GM21515 (cell line): ENCODE measurements around the gene NCOA7.
A peak's percentile ranks its signal among the peaks of the same experiment; 100 is the strongest.

Source experiments
- ATAC-seq: cut with Tn5 transposase; IDR thresholded peaks from one replicate; pipeline ENCODE4 v1.9.1; 2021; ENCODE audit not compliant: unreplicated experiment

Gene NCOA7

DNA sequence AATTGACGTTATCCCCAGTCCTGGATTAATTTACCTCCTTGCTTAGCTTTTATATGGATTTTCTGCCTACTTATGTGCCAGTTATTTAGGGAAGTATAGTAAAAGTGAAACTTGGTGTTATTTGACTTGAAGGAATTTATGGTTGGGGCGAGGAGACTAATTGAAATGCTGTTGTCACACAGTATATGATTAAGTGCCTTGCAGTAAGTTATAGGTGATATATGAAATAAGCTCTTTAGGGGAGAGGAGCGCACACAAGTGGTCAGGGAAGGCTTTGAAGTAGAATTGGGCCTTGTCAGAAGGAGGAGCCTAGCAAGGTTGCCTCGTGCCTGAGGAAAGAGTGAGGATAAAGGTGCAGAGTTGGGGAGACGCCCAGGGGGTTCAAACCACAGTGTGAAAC lies 20.5 kb downstream of the NCOA7 start:
- ATAC-seq, result no peak

DNA sequence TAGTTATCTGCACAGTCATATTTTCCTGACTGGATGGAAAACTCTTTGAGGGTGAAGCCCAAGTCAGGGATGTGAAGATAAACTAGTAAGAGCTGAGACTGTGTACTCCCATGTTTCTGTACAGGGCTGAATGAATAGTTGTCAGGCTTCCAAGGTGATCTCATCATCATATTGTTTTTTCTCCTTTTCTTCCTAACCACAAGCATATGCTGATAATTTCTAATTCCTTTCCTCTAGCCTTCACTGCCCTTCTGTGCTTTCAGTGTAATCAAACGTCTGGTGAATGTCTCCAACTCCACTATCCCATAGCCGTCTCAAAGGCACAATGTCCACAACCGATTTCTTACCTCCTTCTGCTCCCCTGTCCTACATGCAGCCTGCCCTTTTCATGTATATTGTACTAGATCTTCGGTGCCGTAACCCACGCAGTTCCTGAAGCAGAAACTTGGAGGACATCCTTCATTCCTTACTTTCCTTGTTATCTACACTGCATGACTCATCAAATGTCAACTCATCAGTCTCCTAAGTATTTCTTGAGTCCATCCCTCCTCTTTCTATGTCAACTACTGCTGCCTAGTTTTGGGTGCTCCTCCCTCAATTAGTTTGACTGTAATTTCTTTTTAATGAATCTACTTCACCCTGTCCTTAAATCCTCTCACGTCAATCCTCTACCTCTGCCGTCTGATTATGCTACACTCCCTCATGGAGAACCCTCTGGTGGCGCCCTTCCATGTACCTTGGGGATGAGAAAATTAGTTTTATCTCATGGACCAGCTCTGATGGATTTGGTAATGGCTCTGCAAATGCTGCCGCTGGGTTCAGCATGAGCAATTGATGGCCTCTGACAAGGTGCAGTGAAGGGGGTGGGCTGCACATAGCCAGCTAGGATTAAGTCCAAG lies 21.9 kb downstream of the NCOA7 start:
- no peak for ATAC-seq

DNA sequence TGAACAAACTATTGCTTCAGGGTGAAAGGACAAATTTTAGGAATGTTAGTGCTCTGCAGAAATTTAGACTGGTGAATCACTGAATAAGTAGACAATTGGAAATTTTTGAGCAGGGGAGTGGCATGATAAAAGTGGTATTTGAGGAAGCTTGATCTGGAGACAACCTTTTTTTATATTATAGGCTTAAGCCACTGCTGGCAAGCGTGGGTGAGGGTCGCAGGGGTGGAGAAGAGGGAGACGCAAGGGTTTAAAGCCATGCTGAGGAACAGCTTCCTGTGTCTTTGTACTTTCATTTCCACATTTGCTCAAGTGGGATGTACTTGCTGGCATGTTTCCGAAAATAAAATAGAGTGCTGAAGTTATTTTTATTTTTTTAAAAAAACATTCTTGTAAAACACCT lies 23.7 kb downstream of the NCOA7 start:
- ATAC-seq, result no peak

DNA sequence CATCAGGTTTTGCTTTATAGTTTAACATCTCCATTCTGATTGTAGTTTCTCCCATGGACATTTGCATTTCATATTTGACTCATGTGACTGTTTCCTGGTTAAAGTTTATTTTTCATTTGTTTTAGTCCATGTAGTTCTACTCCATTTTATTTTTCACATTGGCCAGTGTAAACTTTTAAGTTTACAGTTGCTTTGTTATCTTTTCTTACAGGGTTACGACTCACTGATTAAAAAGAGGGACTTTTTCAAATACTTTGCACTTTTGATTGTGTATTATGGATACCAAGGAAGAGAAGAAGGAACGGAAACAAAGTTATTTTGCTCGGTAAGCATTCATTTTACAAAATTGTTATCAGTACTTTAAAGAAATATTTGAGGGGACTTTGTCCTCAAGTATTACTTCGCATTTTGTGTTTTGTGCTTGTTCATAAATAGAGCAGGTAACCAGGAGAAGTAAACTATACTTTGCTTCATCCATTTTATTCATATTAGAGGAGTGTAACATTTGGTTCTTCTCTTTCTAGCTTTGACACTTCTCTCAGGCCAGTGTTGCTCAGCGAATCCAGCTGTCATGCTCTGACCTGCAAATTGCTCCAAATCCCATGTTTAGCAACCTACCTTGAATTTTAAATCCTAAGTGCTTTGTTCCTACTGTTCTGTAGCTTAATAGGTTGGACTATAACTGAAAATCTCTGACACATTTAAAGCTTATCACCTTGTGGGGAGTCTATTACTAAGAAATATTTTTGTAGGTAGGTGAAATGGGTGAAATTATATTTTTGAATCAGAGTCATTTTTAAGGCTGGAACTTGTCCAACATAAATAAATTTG lies 24.5 kb downstream of the NCOA7 start:
- ATAC-seq, result no peak

DNA sequence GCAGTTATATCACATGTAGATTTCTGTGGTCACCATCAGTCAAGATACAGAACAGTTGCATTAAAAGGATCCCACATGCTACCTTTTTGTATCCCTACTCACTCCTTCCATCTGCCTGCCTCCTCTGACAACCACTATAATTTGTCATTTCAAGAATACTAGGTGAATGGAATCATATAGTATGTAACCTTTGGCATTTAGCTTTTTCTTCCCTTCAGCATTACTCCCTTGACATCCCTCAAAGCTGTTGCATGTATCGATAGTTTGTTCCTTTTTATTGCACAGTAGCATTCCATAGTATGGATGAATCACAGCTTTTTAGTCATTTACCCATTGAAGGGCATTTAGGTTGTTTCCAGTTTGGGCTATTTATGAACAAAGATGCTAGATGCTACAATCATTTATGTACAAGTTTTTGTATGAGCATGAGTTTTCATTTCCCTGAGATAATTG lies 26.1 kb downstream of the NCOA7 start:
- no peak for ATAC-seq

DNA sequence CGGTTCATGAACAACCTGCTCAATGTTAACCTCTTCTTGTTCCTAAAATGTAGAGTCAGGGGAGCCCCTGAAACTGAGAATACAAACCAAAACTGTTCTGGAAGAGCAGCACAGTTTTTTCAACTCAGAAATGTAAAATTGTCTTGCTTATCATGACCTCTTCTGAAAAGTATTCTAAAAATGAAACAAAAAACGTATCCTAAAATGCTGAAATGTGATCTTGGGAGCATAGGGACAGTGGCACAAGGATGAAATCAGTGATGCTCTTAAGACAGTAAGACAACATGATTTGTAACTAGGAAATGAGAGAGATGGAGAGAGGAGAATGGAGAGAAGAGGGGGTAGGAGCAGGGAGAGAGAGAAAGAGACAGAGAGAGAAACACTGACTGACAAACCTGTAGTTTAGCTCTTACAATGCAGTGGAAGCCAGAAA lies 27.5 kb downstream of the NCOA7 start:
- ATAC-seq, result peak; percentile 55

DNA sequence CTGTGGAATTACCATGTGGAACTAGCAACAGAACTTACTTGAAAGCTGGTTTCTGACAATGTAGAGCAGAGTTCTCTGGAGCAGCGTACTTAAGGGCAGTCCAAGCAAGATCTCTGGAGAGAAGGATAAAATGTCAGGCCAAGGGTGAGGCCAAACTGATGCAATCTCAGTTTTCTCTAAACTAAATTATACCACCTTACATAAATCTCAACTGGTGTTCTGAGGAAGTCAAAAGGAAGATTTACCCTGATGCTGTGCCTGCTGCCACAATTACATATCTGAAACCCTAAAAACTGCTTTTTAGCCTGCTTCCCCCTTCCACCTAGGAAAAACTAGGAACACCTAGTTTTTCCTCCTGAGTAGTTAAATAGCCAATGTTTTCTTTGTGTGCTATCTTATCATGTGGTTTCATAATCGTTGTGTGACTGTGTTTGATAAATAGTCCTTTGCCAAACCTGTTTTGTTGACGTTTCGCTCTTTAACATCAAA lies 28.1 kb downstream of the NCOA7 start:
- no peak for ATAC-seq

DNA sequence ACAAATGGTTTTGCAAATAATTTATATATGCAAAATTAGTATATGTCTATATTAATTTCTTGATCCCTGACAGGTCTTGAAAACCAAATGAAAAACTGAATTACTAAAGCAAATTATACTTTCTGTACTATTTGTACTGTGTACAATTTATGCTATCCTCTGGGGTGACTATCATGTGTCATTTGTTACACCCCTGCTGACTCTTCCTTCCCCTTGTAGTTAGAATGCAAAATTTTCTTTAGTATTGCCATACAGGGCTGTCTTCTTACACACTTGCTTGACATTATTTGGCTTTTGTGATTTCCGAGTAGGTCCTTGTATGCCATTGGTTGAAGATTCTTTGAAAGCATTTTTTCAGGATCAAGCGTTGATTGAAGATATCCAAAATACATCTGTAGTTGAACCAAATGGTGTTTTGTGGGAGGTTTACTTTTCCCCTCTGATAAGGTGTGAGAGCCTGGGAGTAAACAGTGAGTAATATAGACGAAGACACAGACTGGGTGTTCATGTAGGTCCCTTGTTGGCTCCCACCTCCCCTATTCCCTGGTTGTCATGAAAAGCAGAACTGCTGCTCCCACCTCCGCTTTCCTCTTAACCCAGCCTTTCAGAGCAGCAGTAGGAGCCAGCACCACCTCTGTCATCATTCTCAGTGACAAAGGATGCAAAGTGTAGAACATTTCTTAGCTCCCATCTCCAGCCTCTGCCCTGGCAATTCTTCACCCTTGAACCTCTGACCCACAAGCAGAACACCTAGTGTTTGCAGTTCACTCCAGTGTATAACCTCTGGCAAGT lies 29.0 kb downstream of the NCOA7 start:
- ATAC-seq, result no peak

DNA sequence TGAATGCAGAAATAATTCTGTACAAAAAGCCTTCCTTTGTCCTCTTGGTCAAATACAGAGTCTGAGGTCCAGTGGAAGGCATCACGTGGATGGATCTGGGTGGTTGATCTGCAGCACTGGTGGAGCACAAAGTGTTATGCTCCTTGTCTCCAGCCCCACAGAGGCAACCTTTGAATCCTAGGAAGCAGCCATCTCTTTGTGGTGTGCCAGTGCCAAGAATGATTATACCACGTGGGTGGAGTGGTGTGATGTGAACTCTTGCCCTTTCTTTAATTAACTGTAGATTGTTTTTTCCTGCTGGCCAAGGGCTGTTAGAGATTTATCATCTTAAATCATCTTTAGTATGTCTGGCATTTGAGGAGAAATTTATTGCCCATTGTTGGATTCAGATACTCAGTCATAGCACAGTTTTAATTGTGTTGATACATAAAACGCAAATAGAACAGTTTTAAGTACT lies 31.1 kb downstream of the NCOA7 start:
- no peak for ATAC-seq

DNA sequence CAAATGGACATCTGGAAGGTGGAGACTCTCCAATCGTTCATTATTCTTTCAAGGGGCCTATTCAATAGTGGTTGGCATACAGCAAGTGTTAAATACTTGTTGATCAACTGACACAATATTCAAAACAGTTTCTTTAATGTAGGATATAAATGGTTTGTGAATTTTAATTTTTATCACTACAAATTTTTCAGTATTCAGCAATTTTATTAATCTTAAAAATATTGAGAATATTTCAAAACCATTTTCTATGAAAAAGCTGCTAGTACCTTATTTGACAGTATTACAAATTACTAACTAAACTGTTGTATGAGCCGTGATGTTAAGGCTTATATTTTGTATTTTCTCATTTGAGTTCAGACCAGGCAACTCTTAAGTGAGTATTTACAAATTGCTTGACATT lies 32.4 kb downstream of the NCOA7 start:
- ATAC-seq, result no peak

DNA sequence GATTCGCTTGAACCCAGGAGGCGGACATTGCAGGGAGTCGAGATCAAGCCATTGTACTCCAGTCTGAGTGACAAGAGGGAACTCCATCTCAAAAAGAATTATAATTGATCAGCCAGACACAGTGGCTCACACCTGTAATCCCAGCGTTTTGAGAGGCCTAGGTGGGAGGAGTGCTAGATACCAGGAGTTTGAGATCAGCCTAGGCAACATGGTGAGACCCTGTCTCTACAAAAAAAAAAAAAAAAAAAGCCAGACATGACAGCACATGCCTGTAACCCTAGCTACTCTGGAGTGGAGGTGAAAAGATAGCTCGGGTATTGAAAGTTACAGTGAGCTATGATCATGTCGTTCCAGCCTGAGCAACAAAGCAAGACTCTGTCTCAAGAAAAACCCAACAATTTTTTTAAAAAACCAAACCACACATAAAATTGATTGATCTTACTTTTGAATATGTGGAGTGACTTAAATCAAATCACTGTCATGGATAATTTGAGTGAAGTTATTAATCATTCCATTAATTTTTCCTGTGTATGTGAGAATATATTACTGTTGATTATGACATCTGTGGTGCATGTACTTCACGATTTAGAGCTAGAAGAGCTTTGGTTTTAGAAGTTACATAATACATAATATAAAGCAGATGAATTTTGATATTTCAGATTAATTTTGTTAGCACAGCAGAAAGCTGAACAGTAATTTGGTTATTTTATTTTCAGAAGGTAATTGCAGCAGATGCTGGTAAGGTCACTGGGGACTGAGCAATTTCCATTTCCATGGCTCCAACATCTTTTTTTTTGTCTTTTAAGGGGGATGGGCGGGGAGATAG lies 34.4 kb downstream of the NCOA7 start:
- no peak for ATAC-seq

DNA sequence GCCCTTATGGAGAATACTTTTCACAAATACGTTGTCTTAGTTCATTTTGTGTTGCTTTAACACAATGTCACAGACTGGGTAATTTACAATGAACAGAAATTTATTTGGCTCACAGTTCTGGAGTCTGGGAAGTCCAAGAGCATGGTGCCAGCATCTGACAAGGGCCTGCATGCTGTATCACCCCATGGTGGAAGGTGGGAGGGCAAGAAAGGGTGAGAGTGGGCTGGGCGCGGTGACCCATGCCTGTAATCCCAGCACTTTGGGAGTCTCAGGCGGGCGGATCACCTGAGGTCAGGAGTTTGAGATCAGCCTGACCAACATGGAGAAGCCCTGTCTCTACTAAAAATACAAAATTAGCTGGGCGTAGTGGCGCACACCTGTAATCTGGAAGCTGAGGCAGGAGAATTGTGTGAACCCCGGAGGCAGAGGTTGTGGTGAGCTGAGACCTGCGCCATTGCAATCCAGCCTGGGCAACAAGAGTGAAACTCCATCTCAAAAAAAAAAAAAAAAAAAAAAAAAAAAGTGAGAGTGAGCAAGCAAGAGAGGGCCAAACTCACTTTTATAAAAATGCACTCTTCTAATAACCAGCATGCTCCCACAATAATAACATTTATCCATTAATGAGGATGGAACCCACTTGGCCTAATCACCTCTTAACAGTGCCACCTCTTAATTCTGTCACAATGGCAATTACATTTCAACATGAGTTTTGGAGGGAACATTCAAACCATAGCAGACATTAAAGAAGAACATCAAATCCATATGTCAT lies 36.1 kb downstream of the NCOA7 start:
- ATAC-seq, result no peak

DNA sequence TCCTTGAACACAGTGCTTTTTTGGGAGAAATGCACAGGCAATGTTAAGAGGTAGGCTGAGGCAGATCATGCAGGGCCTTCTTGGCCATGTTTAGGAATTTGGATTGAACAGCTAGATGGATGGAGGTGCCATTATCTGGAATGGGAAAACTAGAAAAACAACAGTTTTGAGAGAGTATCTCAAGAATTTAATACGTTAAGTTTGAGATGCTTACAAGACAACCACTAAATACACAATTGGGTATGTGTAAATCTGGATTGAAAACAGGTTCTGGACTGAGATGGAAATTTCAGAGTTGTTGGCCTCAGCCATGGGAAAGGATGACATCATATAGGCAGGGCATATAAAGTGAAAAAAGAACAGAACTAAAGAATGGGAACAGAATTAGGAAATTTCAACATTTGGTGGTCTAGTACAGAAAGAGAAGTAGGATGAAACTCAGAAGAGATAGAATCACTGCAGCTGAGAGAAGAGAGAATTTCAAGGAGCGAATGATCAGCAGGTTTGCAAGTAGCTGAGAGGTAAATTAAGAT lies 37.1 kb downstream of the NCOA7 start:
- no peak for ATAC-seq

DNA sequence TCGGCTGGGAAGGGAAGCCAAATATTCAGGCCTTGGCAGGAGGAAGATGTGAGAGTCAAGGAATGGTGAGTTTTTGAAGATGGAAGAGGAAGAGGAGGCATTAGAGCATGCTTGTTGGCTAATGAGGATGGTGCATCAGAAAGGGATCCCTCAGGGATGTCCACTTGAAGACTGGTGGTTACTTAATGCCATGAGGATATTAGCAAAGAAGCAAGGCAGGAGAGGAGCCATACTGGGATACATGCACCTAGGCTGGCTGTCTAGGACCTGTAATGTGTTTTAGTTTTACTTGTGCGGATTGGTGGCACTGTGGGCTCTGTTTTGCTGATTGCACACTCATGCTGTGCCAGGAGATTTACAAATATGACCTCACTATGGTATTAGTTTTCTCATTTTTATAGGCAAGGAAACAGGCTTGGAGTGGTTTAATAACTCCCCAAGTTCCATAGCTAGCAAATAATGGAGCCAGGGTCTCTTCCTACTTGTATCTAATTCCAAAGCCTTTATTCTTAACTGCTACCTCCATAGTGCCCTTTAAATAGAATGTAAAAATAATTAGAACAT lies 37.8 kb downstream of the NCOA7 start:
- ATAC-seq, result no peak

DNA sequence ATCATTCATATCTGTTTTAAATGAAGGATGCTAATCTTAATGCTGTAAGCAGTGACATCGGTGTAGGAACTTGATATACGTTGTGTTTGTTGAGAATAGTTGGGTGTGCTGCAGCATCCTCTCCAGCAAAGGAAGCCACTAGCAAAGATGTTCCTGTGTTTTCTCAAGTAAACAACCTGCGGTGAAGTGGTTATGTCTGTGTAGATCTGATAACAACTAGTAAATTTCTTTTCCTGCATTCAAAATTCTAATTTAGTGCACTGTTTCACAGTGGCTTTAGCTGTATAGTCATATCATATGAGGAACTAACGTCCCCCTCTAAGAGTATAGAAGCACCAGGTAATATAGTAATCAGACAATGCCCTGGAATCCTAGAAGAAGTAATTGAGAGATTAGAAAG lies 38.7 kb downstream of the NCOA7 start:
- ATAC-seq, result peak; percentile 41

DNA sequence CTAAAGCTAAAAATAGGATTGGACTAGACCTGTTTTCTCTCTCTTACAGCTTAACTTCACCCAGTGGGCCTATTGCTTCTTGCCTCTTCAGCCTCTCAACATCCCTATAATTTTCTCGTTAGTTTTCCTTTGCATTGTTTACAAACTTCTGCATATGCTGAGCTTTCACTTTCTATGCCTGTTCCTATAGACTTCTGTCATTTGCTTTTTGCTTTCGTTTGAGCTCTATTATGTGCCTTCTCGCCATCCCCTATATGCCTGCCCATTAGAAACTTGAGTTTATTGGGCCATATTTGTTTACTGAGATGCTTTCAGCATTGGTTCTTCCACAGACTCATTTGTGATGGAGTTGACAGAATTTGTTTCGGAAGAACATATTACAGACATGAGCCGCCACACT lies 40.9 kb downstream of the NCOA7 start:
- ATAC-seq, result no peak

DNA sequence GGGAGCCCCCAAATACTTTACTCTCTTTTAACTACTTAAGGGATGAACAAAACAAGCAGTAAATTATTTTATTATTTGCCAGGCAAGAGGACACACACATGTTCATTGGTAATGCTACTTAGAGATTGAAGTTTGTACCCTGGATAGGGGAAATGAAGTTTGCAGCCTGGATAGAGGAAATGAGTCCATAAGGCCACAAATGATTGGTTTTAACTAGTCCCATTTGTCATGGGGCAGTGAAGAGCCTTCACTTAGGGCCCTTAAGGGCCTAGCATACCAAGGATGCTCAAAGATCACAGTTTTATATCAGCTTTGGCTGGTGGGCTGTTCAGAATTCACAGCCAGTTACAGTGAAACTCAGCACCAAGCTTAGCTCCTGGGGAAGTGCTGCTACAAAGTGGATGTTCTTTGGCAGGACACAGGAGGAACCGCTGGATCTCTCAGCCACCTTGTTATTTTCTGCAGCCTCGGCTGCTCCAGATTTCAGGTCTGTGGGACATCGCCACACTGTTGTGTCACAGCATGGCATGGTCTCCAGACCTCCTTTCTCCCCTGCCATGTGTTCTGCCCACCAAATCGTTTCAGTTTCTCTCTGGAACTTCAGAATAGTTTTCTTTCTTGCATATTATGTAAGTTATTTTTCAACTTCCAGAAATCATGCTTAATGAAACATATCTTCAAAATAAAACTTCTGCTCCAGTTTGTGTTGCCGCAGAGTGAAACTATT lies 41.8 kb downstream of the NCOA7 start:
- ATAC-seq, result no peak

DNA sequence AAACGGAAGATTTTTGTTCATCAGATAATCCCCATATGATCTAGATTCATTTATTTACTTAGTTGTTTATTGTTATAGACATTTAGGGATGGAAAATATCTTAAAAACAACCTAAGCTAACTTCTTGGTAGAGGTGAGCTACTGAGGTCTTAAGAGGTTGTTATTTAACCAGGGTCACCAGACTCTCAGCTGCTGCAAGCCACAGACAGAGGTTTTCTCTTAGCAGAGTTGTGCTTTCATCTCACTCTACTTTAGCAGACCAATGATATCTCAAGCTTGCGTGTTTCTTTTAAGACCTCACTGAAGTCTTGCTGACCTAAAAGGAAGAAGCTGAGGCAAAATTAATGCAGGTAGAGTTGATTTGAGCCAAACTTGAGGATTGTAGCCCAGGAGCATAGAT lies 43.6 kb downstream of the NCOA7 start:
- peak; percentile 54 for ATAC-seq
